Neutrophil (primary cell): ENCODE results near the gene PTPRC.

Source experiments
- H3K27ac ChIP-seq: fragments of 200-600 bp; sonication (generic); 2 replicates; pipeline ENCODE4 v1.5.1; 2016; ENCODE audit warnings: mild to moderate bottlenecking, moderate library complexity
- H3K27me3 ChIP-seq: fragments of 200-600 bp; sonication (generic); 2 replicates; pipeline ENCODE4 v1.6.0; 2016; ENCODE audit warnings: mild to moderate bottlenecking
- H3K36me3 ChIP-seq: fragments of 200-600 bp; sonication (generic); 2 replicates; pipeline ENCODE4 v1.5.1; 2017
- H3K4me1 ChIP-seq, 2 experiments: fragments of 200-600 bp in 1 of 2; sonication (generic) in 1 of 2; 1 replicate in 1 of 2; 2 replicates in 1 of 2; pipeline versions ENCODE4 v1.5.1 to v1.6.1; 2013 to 2016; ENCODE audit warnings: low read depth in 1 of 2, low read length in 1 of 2, mild to moderate bottlenecking in 1 of 2, moderate library complexity in 1 of 2; ENCODE audit not compliant: control insufficient read depth in 1 of 2, insufficient read depth in 1 of 2
- H3K4me3 ChIP-seq, 2 experiments: fragments of 200-600 bp in 1 of 2; sonication (generic) in 1 of 2; 1 replicate in 1 of 2; 2 replicates in 1 of 2; pipeline ENCODE4 v1.5.1; 2013 to 2016; ENCODE audit warnings: low read depth in 1 of 2, low read length in 1 of 2, mild to moderate bottlenecking in 1 of 2, moderate library complexity in 1 of 2
- H3K9me3 ChIP-seq: fragments of 200-600 bp; sonication (generic); 2 replicates; pipeline ENCODE4 v1.5.1; 2016
- CTCF ChIP-seq: fragments of 200-600 bp; sonication (generic); IDR thresholded peaks from 2 replicates; pipeline ENCODE4 v1.5.1; 2016; ENCODE audit warnings: antibody characterized with exemption

Gene PTPRC

GRCh38 chr1:198798923-198799386 is 160.1 kb downstream of the PTPRC start:
- no peak for TF ChIP-seq CTCF
- H3K36me3 ChIP-seq = no peaks in the 10 kb centered on the region

GRCh38 chr1:198805498-198806151 is 166.8 kb downstream of the PTPRC start:
- H3K4me3 ChIP-seq = no peak overlapping the region
- no peaks in the 10 kb centered on the region for H3K9me3 ChIP-seq
- H3K27me3 ChIP-seq = no peaks in the 10 kb centered on the region
- no peaks in the 10 kb centered on the region for H3K36me3 ChIP-seq
- no peak overlapping the region for H3K27ac ChIP-seq
- no peak for TF ChIP-seq CTCF
- H3K4me1 ChIP-seq = no peaks in the 10 kb centered on the region

More at GRCh38 chr1:198798923-198799386, 160.1 kb downstream of the PTPRC start:
- no peak overlapping the region for H3K27ac ChIP-seq
- no peaks in the 10 kb centered on the region for H3K4me1 ChIP-seq
- peaks cover 4% of the 10 kb centered on the region for H3K9me3 ChIP-seq
- no peaks in the 10 kb centered on the region for H3K27me3 ChIP-seq
- no peak overlapping the region for H3K4me3 ChIP-seq

GRCh38 chr1:198806861-198807260 is 168.0 kb downstream of the PTPRC start:
- Histone ChIP-seq H3K9me3 (no peaks in the 10 kb centered on the region), H3K4me1 (no peaks in the 10 kb centered on the region), H3K36me3 (no peaks in the 10 kb centered on the region), H3K27ac (no peak overlapping the region), H3K27me3 (no peaks in the 10 kb centered on the region), H3K4me3 (no peak overlapping the region)
- TF ChIP-seq CTCF = no peak
